ENCODE results near the gene PDE3B. TPM values are rescaled to one million over a fixed set of nuclear protein-coding genes. Genes with fewer than 3 reads are reported as not detected.
"Not testable (repeated sequence)": the region's sequence is repeated elsewhere in the genome, so short reads cannot be mapped to it uniquely, and the experiment has no call there.

Gene PDE3B
- total RNA-seq, 1 donor = 0.36 TPM

DNA sequence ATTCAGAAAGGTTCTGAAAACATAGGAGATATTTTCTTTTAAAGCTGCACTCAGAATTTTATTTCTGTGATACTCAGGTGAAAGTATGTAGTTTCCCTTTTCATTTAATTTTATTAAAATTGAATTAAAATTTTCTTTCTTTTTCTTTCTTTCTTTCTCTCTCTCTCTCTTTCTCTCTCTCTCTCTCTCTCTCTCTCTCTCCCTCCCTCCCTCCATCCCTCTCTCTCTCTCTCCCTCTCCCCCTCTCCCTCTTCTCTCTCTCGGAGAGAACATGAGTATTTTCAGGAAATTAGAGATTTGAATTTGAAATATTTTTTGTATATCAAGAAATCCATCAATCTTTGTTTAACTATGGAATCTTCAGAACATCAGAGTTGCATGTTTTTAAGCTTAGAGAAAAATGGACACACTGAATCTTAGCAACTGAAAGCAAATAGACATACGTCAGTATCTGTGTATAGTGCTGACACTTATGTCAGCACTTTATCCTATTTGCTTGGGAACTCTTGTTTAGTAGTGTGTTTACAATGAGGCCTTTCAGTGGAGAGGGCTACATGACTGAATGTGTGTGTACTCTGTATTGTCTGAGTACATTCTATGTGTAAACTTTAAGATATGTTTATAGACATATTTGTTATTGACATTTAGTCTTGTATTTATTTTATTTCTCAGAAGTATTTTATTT lies 44.5 kb downstream of the PDE3B start:
- no peak overlapping the region for H3K4me3 ChIP-seq (ENCODE audit: insufficient read depth, low read length)
- TF ChIP-seq, protein P1, sequence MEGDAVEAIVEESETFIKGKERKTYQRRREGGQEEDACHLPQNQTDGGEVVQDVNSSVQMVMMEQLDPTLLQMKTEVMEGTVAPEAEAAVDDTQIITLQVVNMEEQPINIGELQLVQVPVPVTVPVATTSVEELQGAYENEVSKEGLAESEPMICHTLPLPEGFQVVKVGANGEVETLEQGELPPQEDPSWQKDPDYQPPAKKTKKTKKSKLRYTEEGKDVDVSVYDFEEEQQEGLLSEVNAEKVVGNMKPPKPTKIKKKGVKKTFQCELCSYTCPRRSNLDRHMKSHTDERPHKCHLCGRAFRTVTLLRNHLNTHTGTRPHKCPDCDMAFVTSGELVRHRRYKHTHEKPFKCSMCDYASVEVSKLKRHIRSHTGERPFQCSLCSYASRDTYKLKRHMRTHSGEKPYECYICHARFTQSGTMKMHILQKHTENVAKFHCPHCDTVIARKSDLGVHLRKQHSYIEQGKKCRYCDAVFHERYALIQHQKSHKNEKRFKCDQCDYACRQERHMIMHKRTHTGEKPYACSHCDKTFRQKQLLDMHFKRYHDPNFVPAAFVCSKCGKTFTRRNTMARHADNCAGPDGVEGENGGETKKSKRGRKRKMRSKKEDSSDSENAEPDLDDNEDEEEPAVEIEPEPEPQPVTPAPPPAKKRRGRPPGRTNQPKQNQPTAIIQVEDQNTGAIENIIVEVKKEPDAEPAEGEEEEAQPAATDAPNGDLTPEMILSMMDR (IDR thresholded peaks at IDR 0.05; ENCODE audit: extremely low read depth, low read depth, low read length) = no peak
- DNase-seq (ENCODE audit: insufficient read length, low spot score, missing footprints) = no peak
- H3K4me2 ChIP-seq (ENCODE audit: insufficient read depth, low read length) = no peak overlapping the region
- H3K4me1 ChIP-seq (ENCODE audit: insufficient read depth, low read length) = no peaks in the 10 kb centered on the region
- H3K79me2 ChIP-seq (ENCODE audit: insufficient read depth, low read length) = no peaks in the 10 kb centered on the region
- H3K36me3 ChIP-seq (ENCODE audit: insufficient read depth, low read length) = no peaks in the 10 kb centered on the region
- no peaks in the 10 kb centered on the region for H3K27me3 ChIP-seq (ENCODE audit: insufficient read depth, low read length)
- no peak overlapping the region for H2AFZ ChIP-seq (ENCODE audit: low read length)
- H3K27ac ChIP-seq (ENCODE audit: low read depth, low read length) = no peak overlapping the region
- no peaks in the 10 kb centered on the region for H3K9me3 ChIP-seq (ENCODE audit: low read depth, low read length)
- H4K20me1 ChIP-seq (ENCODE audit: insufficient read depth, low read length) = no peaks in the 10 kb centered on the region

DNA sequence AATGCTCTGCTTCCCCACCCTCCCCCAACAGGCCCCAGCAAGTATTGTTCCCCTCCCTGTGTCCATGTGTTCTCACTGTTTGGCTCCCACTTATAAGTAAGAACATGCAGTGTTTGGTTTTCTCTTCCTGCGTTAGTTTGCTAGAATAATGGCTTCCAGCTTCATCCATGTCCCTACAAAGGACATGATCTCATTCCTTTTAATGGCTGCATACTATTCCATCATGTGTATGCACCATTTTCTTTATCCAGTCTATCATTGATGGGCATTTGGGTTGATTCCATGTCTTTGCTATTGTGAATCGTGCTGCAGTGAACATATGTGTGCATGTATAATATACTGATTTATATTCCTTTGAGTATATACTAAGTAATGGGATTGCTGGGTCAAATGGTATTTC lies 52.1 kb downstream of the PDE3B start:
- not testable (repeated sequence) for H3K27me3 ChIP-seq (ENCODE audit: insufficient read depth, low read length); H2AFZ ChIP-seq (ENCODE audit: low read length); H3K36me3 ChIP-seq (ENCODE audit: insufficient read depth, low read length); H3K79me2 ChIP-seq (ENCODE audit: insufficient read depth, low read length); DNase-seq (ENCODE audit: insufficient read length, low spot score, missing footprints); H3K4me1 ChIP-seq (ENCODE audit: insufficient read depth, low read length); H3K9me3 ChIP-seq (ENCODE audit: low read depth, low read length); H3K4me3 ChIP-seq (ENCODE audit: insufficient read depth, low read length); H4K20me1 ChIP-seq (ENCODE audit: insufficient read depth, low read length); H3K27ac ChIP-seq (ENCODE audit: low read depth, low read length); H3K4me2 ChIP-seq (ENCODE audit: insufficient read depth, low read length)

DNA sequence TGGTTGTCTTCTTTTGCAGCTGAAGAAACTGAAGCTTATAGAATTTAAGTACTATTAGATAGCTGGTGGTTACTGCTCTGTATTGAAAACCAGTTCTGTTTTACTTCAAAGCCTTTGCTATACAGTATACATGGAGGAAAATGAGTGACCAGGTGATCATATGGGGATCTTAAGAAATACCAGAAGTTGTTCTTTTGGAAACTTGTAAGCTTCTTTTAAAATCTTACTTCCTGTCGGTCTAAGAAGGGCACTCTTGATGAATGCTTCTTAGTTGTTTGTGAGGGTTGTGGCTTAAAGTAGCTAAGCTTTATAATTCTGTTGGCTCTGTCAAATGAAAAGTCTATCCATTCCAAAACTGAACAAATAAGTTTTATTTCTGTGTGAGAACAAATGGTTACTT lies 55.2 kb downstream of the PDE3B start:
- no peak for DNase-seq (ENCODE audit: insufficient read length, low spot score, missing footprints)
- no peak overlapping the region for H3K4me2 ChIP-seq (ENCODE audit: insufficient read depth, low read length)
- H3K36me3 ChIP-seq (ENCODE audit: insufficient read depth, low read length) = no peaks in the 10 kb centered on the region
- H3K9me3 ChIP-seq (ENCODE audit: low read depth, low read length) = no peaks in the 10 kb centered on the region
- H2AFZ ChIP-seq (ENCODE audit: low read length) = no peak overlapping the region
- H4K20me1 ChIP-seq (ENCODE audit: insufficient read depth, low read length) = no peaks in the 10 kb centered on the region
- H3K79me2 ChIP-seq (ENCODE audit: insufficient read depth, low read length) = no peaks in the 10 kb centered on the region
- TF ChIP-seq, protein P1 (IDR thresholded peaks at IDR 0.05; ENCODE audit: extremely low read depth, low read depth, low read length) = no peak
- H3K4me1 ChIP-seq (ENCODE audit: insufficient read depth, low read length) = no peaks in the 10 kb centered on the region
- no peak overlapping the region for H3K4me3 ChIP-seq (ENCODE audit: insufficient read depth, low read length)
- H3K27me3 ChIP-seq (ENCODE audit: insufficient read depth, low read length) = no peaks in the 10 kb centered on the region
- H3K27ac ChIP-seq (ENCODE audit: low read depth, low read length) = no peak overlapping the region

DNA sequence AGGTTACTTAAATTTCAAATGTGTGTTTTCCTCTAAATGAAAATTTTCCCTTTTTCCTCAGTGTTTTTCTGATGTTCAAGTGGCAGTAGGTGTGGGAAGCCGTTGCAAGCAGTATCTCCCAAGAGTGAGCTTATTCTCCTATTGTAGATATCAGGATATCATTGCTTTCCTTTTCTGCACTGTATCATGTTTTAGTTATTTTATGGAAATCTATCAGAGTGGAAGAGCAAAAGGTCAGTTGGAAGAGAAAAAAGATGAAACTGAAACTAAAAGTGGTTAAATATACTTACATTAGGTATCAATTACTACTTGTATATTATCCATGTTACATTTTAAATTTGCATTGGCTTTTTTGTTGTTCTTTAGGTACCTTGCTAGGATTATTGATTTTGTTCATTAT lies 57.0 kb downstream of the PDE3B start:
- no peak for DNase-seq (ENCODE audit: insufficient read length, low spot score, missing footprints)
- TF ChIP-seq, protein P1 (IDR thresholded peaks at IDR 0.05; ENCODE audit: extremely low read depth, low read depth, low read length) = no peak
- Histone ChIP-seq H3K27ac (ENCODE audit: low read depth, low read length) (no peak overlapping the region), H4K20me1 (ENCODE audit: insufficient read depth, low read length) (no peaks in the 10 kb centered on the region), H3K27me3 (ENCODE audit: insufficient read depth, low read length) (no peaks in the 10 kb centered on the region), H3K4me2 (ENCODE audit: insufficient read depth, low read length) (no peak overlapping the region), H3K4me1 (ENCODE audit: insufficient read depth, low read length) (no peaks in the 10 kb centered on the region), H3K9me3 (ENCODE audit: low read depth, low read length) (no peaks in the 10 kb centered on the region), H3K36me3 (ENCODE audit: insufficient read depth, low read length) (no peaks in the 10 kb centered on the region), H2AFZ (ENCODE audit: low read length) (no peak overlapping the region), H3K79me2 (ENCODE audit: insufficient read depth, low read length) (no peaks in the 10 kb centered on the region), H3K4me3 (ENCODE audit: insufficient read depth, low read length) (no peak overlapping the region)

Data from osteoblast (primary cell).